ENCODE data around the gene FAAP20.

Gene FAAP20

DNA sequence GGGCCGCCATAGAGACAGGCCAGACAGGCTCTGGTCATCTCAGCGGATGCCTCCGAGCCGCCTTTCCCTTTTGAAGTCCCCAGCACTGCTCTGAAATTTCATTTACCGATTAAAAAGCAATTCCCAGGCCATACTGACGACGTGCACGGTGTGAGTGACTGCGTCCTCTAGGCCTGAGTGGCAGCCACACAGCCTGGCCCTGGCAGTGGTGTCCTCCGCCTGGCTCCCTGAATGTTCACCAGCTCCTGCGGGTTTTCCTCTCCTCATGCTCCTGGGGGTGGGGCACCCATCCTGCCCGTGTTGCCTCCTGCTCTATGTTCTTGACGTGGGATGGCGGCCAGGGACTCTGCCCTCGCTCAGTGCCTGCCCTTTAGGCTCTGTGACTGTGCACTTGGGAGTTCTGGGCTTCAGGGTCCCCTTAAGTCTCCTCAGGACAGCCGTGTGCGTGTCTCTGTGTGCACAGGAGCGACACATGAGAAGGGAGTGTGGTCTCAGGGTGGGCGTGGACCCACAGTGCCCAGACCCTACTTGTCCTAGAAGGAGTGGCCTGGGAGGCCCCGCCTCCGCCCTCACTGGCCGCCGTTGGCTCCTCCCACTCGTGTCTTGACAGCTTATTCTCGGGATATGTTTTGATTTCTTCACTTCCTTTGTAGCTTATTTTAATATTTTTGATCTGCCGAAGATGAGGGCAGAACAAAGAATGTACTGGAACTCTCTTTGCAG lies 37.1 kb upstream of the FAAP20 start:
- DNase-seq (ENCODE audit: low read depth): no peak
- H3K4me3 ChIP-seq (ENCODE audit: low read depth, low read length): peak overlapping the region; percentile 76

- DNase-seq (ENCODE audit: low read depth): no peak
- H3K4me3 ChIP-seq (ENCODE audit: low read depth, low read length): peak overlapping the region; percentile 76
These were observed 36.4 kb upstream of the FAAP20 start for GRCh38 chr1:2230781-2231531.

- H3K4me3 ChIP-seq (ENCODE audit: low read depth, low read length): peak overlapping the region; percentile 76
- DNase-seq (ENCODE audit: low read depth): no peak
These were observed 35.5 kb upstream of the FAAP20 start for GRCh38 chr1:2229911-2230731.

- peak overlapping the region; percentile 76 for H3K4me3 ChIP-seq (ENCODE audit: low read depth, low read length)
- DNase-seq (ENCODE audit: low read depth): no peak
These were observed 34.7 kb upstream of the FAAP20 start for GRCh38 chr1:2229037-2229864.

DNA sequence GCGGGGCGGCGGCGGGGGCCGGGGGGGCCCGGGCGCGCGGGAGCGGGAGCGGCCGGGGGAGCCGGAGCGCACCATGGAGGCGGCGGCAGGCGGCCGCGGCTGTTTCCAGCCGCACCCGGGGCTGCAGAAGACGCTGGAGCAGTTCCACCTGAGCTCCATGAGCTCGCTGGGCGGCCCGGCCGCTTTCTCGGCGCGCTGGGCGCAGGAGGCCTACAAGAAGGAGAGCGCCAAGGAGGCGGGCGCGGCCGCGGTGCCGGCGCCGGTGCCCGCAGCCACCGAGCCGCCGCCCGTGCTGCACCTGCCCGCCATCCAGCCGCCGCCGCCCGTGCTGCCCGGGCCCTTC lies 34.1 kb upstream of the FAAP20 start:
- peak overlapping the region; percentile 76 for H3K4me3 ChIP-seq (ENCODE audit: low read depth, low read length)
- no peak for DNase-seq (ENCODE audit: low read depth)

DNA sequence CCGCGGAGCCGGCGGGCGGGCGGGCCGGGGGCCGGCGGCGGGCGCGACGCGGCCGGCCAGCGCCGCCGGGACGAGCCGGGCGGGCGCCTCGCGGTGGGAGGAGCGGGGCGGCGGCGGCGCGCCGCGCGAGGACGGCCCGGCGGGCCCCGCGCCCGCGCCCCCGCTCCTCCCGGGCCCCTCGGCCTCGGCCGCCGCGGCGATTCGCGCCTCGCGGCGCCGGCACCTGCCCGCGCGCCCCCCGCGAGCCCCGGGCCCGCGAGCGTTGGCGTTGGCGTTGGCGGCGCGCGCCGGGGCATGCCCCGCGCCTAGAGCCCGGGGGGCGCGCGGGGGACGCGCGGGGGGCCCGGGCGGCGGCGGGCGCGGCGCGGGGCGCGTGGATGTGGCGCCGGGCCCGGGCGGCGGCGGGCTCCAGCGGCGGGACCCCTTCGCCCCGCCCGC lies 33.6 kb upstream of the FAAP20 start, which contains the start of gene SKI:
Gene SKI, plus strand, starts transcription at position 163 of the 438 bp plus-strand sequence. CDS start 448 bp downstream, outside the sequence.
- H3K4me3 ChIP-seq (ENCODE audit: low read depth, low read length): peak within 1 kb of the TSS; percentile 76
- no peak for DNase-seq (ENCODE audit: low read depth)

DNA sequence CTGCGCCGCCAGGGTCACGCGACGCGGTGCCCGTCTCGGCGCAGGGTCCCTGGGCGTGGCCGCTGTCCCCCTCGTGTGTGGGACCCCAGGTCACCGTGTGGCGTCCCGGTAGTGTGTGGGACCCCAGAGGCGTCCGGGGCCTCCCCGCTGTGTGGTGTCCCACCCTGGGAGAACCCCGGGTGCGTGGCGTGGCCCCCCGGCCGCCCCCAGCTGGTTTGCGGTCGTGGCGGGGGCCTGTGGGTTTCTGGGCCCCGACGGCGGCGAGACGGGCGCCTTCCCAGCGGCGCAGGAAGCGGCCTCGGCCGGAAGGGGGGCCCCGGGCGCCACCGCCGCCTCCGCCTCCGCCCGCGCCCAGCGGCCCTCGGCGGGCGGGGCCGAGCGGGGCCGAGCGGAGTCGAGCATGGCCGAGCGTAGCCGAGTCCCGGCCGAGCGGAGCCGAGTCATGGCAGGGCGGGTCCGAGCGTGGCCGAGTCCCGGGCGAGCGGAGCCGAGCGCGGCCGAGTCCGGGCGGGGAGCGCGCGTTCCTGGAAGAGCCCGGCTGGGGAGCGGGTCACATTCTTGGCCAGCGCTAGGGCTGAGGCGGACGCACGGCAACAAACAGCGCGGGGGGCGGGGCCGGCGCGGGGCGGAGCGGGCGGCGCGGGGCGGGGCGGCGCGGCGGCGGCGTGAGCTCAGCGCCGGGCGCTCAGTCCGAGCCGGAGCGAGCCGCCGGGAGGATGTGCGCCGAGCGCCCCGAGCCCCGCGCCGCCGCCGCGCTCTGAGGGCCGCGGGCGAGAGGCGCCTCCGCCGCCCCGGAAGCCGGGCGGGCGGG lies 33.0 kb upstream of the FAAP20 start:
- peak; percentile 90 for DNase-seq (ENCODE audit: low read depth)
- H3K4me3 ChIP-seq (ENCODE audit: low read depth, low read length): peak overlapping the region; percentile 73

- H3K4me3 ChIP-seq (ENCODE audit: low read depth, low read length): peak overlapping the region; percentile 73
- DNase-seq (ENCODE audit: low read depth): no peak
These were observed 32.2 kb upstream of the FAAP20 start for GRCh38 chr1:2226525-2227345.

GRCh38 chr1:2224631-2225428 lies 30.3 kb upstream of the FAAP20 start:
- no peak for DNase-seq (ENCODE audit: low read depth)

GRCh38 chr1:2224170-2224584 lies 29.6 kb upstream of the FAAP20 start:
- no peak overlapping the region for H3K4me3 ChIP-seq (ENCODE audit: low read depth, low read length)
- no peak for DNase-seq (ENCODE audit: low read depth)

More at GRCh38 chr1:2224631-2225428, 30.3 kb upstream of the FAAP20 start:
- H3K4me3 ChIP-seq (ENCODE audit: low read depth, low read length): no peak overlapping the region

DNA sequence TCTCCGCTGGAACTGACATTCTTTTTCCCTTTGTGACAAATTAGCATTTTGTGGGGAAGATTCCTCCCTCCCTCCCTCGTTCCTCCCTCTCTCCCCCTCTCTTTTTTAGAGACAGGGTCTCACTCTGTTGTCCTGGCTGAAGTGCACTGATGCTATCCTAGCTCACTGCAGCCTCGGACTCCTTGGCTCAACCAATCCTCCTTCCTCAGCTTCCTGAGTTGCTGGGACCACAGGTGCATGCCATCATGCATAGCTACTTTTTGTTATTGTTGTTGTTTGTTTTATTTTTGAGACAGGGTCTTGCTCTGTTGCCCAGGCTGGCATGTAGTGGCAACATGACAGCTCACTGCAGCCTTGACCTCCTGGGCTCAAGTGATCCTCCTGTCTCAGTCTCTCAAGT lies 26.7 kb upstream of the FAAP20 start:
- no peak for DNase-seq (ENCODE audit: low read depth)
- no peak overlapping the region for H3K4me3 ChIP-seq (ENCODE audit: low read depth, low read length)

- no peak overlapping the region for H3K4me3 ChIP-seq (ENCODE audit: low read depth, low read length)
- DNase-seq (ENCODE audit: low read depth): no peak
These were observed 22.1 kb upstream of the FAAP20 start for GRCh38 chr1:2216767-2217058.

DNA sequence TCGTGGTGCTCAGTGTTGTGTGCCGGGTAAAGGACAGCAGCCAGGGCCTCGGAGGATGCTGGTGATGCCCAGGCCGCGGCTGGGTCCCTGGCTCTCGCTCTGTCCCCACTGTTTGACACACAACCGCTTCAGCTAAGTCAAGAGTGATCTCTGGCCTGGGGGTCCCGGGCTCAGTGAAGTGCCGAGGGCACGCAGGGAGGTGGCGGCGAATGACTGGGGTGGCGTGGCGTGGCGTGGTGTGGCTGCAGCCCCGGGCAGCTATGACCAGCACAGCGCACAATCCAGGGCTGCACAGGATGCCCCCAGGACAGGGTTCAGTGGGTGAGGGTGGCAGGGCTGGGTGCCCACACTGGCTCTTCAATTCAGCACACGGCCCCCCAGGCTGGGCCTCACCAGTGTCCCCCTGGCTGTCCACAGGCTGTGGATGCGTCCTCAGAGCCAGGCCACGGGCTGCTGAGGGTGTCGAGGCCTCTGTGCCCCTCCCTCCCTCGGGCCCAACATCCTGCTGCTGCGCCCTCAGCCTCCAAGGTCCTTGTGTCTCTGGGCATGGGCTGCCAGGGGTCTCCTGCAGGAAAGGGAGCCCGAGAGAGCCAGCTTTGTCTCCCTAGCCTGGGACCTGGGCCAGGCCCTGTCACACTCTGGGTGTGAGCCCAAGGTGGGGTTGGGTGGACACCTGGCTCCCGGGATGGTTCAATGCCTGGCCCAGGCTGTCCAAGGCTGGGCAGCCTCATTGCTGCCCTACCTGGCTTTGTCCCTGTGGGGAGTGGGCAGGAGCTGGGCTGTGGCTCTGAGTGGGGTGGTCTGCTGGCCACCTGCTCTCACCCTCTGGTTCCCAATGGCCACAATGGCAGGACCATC lies 21.6 kb upstream of the FAAP20 start:
- DNase-seq (ENCODE audit: low read depth): no peak
- no peak overlapping the region for H3K4me3 ChIP-seq (ENCODE audit: low read depth, low read length)

DNA sequence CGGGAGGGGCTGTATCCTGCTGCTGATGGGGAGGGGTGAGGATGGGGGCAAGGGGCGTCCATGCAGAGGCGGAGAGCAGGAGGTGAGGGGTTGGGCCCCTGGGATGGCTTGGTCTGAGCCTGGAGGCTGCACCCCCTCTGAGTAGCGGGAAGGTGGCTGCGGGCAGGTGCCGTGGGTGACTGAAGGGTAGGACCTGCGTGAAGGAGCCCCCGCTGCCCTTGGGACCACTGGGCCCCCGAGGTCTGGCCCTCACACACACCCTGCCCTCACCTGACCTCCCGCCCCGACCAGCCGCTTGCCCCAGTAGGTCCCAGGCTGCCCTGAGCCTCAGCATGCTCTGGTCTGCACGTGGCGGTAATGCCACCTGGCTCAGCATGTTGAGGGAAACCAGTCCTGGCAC lies 20.8 kb upstream of the FAAP20 start:
- no peak for DNase-seq (ENCODE audit: low read depth)
- no peak overlapping the region for H3K4me3 ChIP-seq (ENCODE audit: low read depth, low read length)

- DNase-seq (ENCODE audit: low read depth): no peak
- no peak overlapping the region for H3K4me3 ChIP-seq (ENCODE audit: low read depth, low read length)
These were observed 20.1 kb upstream of the FAAP20 start for GRCh38 chr1:2214541-2215241.
